HepG2 (cell line): Measurements from ENCODE around the gene PSD. TPM values are rescaled to one million over a fixed set of nuclear protein-coding genes. Genes with fewer than 3 reads are reported as not detected.

ENCODE experiments used
- CREM ChIP-seq, 2 experiments: sonication (generic) in 1 of 2; formaldehyde crosslinking in 1 of 2; IDR thresholded peaks; 2 replicates each; pipeline versions ENCODE4 v1.4.0 to v1.6.1; 2016 to 2020; ENCODE audit warnings: antibody characterized with exemption in 1 of 2, mild to moderate bottlenecking in 1 of 2, missing genetic modification reagents in 1 of 2
- DMAP1 ChIP-seq: IDR thresholded peaks from 2 replicates; pipeline ENCODE4 v1.6.1; 2016
- DPF2 ChIP-seq: sonication (generic); formaldehyde crosslinking; IDR thresholded peaks from 2 replicates; pipeline ENCODE4 v1.4.0; 2020; ENCODE audit warnings: mild to moderate bottlenecking, low read depth, missing genetic modification reagents, borderline replicate concordance
- FOSL2 ChIP-seq: sonication (generic); formaldehyde crosslinking; IDR thresholded peaks from 2 replicates; pipeline ENCODE4 v1.4.0; 2020; ENCODE audit warnings: missing genetic modification reagents
- FOXP1 ChIP-seq, 2 experiments: fragments of 450-650 bp in 1 of 2; IDR thresholded peaks; 2 replicates each; pipeline ENCODE4 v1.6.1; 2017 to 2018; ENCODE audit warnings: antibody characterized with exemption in 1 of 2
- IRF2 ChIP-seq: IDR thresholded peaks from 2 replicates; pipeline ENCODE4 v1.6.1; 2018; ENCODE audit warnings: missing genetic modification reagents, missing compliant biosample characterization
- MIXL1 ChIP-seq: IDR thresholded peaks from 2 replicates; pipeline ENCODE4 v1.6.1; 2016
- MYNN ChIP-seq: sonication (generic); formaldehyde crosslinking; IDR thresholded peaks from 2 replicates; pipeline ENCODE4 v1.4.0; 2020; ENCODE audit warnings: mild to moderate bottlenecking, low read depth, missing genetic modification reagents
- MZF1 ChIP-seq: sonication (generic); formaldehyde crosslinking; IDR thresholded peaks from 2 replicates; pipeline ENCODE4 v1.8.1; 2023; ENCODE audit warnings: mild to moderate bottlenecking, missing genetic modification reagents, borderline replicate concordance
- NCOA1 ChIP-seq: sonication (generic); formaldehyde crosslinking; IDR thresholded peaks from 2 replicates; pipeline ENCODE4 v1.9.0; 2021; ENCODE audit warnings: missing genetic modification reagents
- PTBP1 ChIP-seq: fragments of 200-400 bp; formaldehyde crosslinking; IDR thresholded peaks from 2 replicates; pipeline ENCODE4 v1.6.1; 2018; ENCODE audit warnings: low read length, low read depth; ENCODE audit not compliant: poor library complexity, severe bottlenecking
- SALL2 ChIP-seq: sonication (generic); formaldehyde crosslinking; IDR thresholded peaks from 2 replicates; pipeline ENCODE4 v1.8.1; 2023; ENCODE audit warnings: mild to moderate bottlenecking, missing genetic modification reagents, inconsistent platforms
- SUZ12 ChIP-seq: fragments of 150-350 bp; IDR thresholded peaks from 2 replicates; pipeline ENCODE4 v1.6.1; 2014; ENCODE audit warnings: low read depth, low read length
- TCF12 ChIP-seq, 2 experiments: fragments of 450-650 bp in 1 of 2; sonication (generic) in 1 of 2; formaldehyde crosslinking in 1 of 2; IDR thresholded peaks; 2 replicates each; pipeline versions ENCODE4 v1.6.1 to v1.8.0; 2017 to 2022; ENCODE audit warnings: antibody characterized with exemption in 1 of 2, mild to moderate bottlenecking in 1 of 2, missing genetic modification reagents in 1 of 2, moderate library complexity in 1 of 2
- TCF7 ChIP-seq: sonication (generic); IDR thresholded peaks from 2 replicates; pipeline ENCODE4 v1.6.1; 2016; ENCODE audit warnings: antibody characterized with exemption, low read depth
- ZBTB7B ChIP-seq: sonication (generic); formaldehyde crosslinking; IDR thresholded peaks from 2 replicates; pipeline ENCODE4 v1.4.0; 2020; ENCODE audit warnings: missing genetic modification reagents
- ZFYVE20 ChIP-seq: sonication (generic); formaldehyde crosslinking; IDR thresholded peaks from 2 replicates; pipeline ENCODE4 v1.8.0; 2023; ENCODE audit warnings: low read depth, mild to moderate bottlenecking, moderate library complexity, missing genetic modification reagents, borderline replicate concordance
- ZNF12 ChIP-seq: sonication (generic); formaldehyde crosslinking; IDR thresholded peaks from 2 replicates; pipeline ENCODE4 v1.5.0; 2020; ENCODE audit warnings: missing genetic modification reagents
- ZNF180 ChIP-seq: sonication (generic); formaldehyde crosslinking; IDR thresholded peaks from 2 replicates; pipeline ENCODE4 v1.4.0; 2020; ENCODE audit warnings: low read depth, missing genetic modification reagents, borderline replicate concordance
- ZNF329 ChIP-seq: sonication (generic); formaldehyde crosslinking; IDR thresholded peaks from 2 replicates; pipeline ENCODE4 v1.9.0; 2021; ENCODE audit warnings: low read depth, mild to moderate bottlenecking, missing genetic modification reagents
- ZNF333 ChIP-seq: sonication (generic); formaldehyde crosslinking; IDR thresholded peaks from 2 replicates; pipeline ENCODE4 v1.4.0; 2020; ENCODE audit warnings: mild to moderate bottlenecking, missing genetic modification reagents, borderline replicate concordance
- ZNF547 ChIP-seq: sonication (generic); formaldehyde crosslinking; IDR thresholded peaks from 2 replicates; pipeline ENCODE4 v1.5.1; 2020; ENCODE audit warnings: mild to moderate bottlenecking, missing genetic modification reagents
- ZNF607 ChIP-seq: sonication (generic); formaldehyde crosslinking; IDR thresholded peaks from 2 replicates; pipeline ENCODE4 v1.5.1; 2020; ENCODE audit warnings: missing genetic modification reagents, mild to moderate bottlenecking, borderline replicate concordance
- ZNF788 ChIP-seq: sonication (generic); formaldehyde crosslinking; IDR thresholded peaks from 2 replicates; pipeline ENCODE4 v1.5.0; 2020; ENCODE audit warnings: mild to moderate bottlenecking, missing genetic modification reagents, borderline replicate concordance
- ZNF839 ChIP-seq: sonication (generic); formaldehyde crosslinking; IDR thresholded peaks from 2 replicates; pipeline ENCODE4 v1.4.0; 2020; ENCODE audit warnings: missing genetic modification reagents, mild to moderate bottlenecking, borderline replicate concordance
- ZNF850 ChIP-seq: sonication (generic); formaldehyde crosslinking; conservative IDR thresholded peaks from 2 replicates; pipeline ENCODE4 v1.9.0; 2021; ENCODE audit warnings: mild to moderate bottlenecking, missing genetic modification reagents
- polyA plus RNA-seq, 8 experiments: library from polyadenylated mRNA; depleted of rRNA in 3 of 8; stranded (reverse) in 7 of 8; unstranded in 1 of 8; fragments of >200 nt; fragmentation: Illumina TruSeq in 4 of 8; extraction: Trizol in 4 of 8; gene quantifications; 2 replicates each; pipeline versions ENCODE4 v1.2.1 to v1.2.3, GENCODE V29; 2011 to 2016; ENCODE audit warnings: low read depth in 4 of 8, missing spikeins in 1 of 8, mixed read lengths in 1 of 8; ENCODE audit not compliant: insufficient read depth in 1 of 8
- total RNA-seq, 5 experiments: library from RNA; depleted of rRNA; stranded (reverse); fragments of >200 nt; fragmentation: Illumina TruSeq; extraction: Trizol; gene quantifications; 2 replicates each; pipeline ENCODE4 v1.2.3, GENCODE V29; 2016; ENCODE audit warnings: low read depth in 1 of 5
- TF ChIP-seq, protein P1 (sequence below): sonication (generic); formaldehyde crosslinking; IDR thresholded peaks from 2 replicates; pipeline ENCODE4 v1.8.1; 2023; ENCODE audit warnings: missing genetic modification reagents, inconsistent platforms, borderline replicate concordance
- TF ChIP-seq, protein P2 (sequence below): sonication (generic); formaldehyde crosslinking; IDR thresholded peaks from 2 replicates; pipeline ENCODE4 v1.5.0; 2020; ENCODE audit warnings: mild to moderate bottlenecking, missing genetic modification reagents

Gene PSD
- total and polyA plus RNA-seq, 2 of the 13 experiments (the other 11 are each of a cell fraction or from before 2014, with no cell fraction given): 0.35 to 0.58 TPM

DNA sequence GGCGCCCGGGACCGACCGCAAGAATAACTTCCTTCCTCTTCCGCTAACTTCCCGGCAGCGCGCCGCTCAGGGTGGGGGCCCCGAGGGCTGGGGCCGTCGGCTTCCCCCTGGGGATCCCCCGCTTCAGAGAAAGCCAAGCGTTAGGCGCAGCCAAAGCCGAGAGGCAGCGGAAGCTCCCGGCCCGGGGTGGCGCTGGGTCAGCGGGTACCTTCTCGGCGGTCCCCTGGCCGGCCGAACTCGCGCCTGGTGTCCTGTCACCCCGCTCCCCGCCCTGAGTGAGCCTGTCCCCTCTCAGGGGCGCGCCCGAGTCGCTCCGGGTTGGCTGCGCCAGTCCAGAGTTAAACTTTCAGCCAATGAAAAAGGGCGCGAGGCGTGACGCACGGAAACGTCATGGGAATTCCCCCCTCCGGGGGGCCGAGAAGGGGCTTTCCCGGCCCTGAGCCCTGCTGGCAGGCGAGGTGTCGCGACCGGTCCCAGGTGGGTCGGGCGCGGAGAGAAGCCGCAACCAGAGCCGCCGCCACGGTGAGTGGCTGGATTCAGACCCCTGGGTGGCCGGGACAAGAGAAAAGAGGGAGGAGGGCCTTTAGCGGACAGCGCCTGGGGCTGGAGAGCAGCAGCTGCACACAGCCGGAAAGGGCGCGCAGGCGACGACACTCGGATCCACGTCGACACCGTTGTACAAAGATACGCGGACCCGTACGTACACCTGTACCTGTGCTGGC, 24.3 kb downstream of the PSD start (continued):
- TF ChIP-seq SALL2 (CRISPR knock-in tag) (peak; percentile 27; the same call in 1 of the 2 replicates), DMAP1 (CRISPR knock-in tag) (peak; percentile 83), IRF2 (CRISPR knock-in tag) (peak; percentile 37), FOXP1 (IDR thresholded peaks at IDR 0.05) (no peak), FOXP1 (CRISPR knock-in tag; IDR thresholded peaks at IDR 0.05) (no peak), SUZ12 (no peak), MYNN (CRISPR knock-in tag) (no peak), ZBTB7B (CRISPR knock-in tag) (peak; percentile 38), ZNF180 (CRISPR knock-in tag) (no peak), NCOA1 (no peak), ZNF839 (no peak), TCF7 (no peak), ZNF12 (CRISPR knock-in tag) (no peak), ZNF333 (CRISPR knock-in tag) (no peak), ZNF547 (CRISPR knock-in tag) (no peak; the same call in 1 of the 2 replicates), ZNF607 (CRISPR knock-in tag) (0 out of 2 replicates have a peak, but pooled peaks have one; percentile 75), ZNF329 (CRISPR knock-in tag) (no peak), TCF12 (IDR thresholded peaks at IDR 0.05) (no peak), TCF12 (CRISPR knock-in tag; IDR thresholded peaks at IDR 0.05) (no peak; the same call in 1 of the 2 replicates), PTBP1 (no peak), MZF1 (no peak), ZFYVE20 (CRISPR knock-in tag) (0 out of 2 replicates have a peak, but pooled peaks have one; percentile 46), MIXL1 (CRISPR knock-in tag) (no peak; the same call in 1 of the 2 replicates), CREM (IDR thresholded peaks at IDR 0.05) (peak; percentile 97), CREM (CRISPR knock-in tag; IDR thresholded peaks at IDR 0.05) (peak; percentile 73; the same call in 1 of the 2 replicates), ZNF850 (CRISPR knock-in tag) (no peak), FOSL2 (CRISPR knock-in tag) (0 out of 2 replicates have a peak, but pooled peaks have one; percentile 6), DPF2 (no peak), ZNF788 (CRISPR knock-in tag) (peak; percentile 11; the same call in 1 of the 2 replicates)
- TF ChIP-seq, protein P1, sequence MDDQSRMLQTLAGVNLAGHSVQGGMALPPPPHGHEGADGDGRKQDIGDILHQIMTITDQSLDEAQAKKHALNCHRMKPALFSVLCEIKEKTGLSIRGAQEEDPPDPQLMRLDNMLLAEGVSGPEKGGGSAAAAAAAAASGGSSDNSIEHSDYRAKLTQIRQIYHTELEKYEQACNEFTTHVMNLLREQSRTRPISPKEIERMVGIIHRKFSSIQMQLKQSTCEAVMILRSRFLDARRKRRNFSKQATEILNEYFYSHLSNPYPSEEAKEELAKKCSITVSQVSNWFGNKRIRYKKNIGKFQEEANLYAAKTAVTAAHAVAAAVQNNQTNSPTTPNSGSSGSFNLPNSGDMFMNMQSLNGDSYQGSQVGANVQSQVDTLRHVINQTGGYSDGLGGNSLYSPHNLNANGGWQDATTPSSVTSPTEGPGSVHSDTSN (CRISPR knock-in tag): no peak
- TF ChIP-seq, protein P2, sequence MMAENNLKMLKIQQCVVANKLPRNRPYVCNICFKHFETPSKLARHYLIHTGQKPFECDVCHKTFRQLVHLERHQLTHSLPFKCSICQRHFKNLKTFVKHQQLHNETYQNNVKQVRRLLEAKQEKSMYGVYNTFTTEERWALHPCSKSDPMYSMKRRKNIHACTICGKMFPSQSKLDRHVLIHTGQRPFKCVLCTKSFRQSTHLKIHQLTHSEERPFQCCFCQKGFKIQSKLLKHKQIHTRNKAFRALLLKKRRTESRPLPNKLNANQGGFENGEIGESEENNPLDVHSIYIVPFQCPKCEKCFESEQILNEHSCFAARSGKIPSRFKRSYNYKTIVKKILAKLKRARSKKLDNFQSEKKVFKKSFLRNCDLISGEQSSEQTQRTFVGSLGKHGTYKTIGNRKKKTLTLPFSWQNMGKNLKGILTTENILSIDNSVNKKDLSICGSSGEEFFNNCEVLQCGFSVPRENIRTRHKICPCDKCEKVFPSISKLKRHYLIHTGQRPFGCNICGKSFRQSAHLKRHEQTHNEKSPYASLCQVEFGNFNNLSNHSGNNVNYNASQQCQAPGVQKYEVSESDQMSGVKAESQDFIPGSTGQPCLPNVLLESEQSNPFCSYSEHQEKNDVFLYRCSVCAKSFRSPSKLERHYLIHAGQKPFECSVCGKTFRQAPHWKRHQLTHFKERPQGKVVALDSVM: peak; percentile 49; the same call in 1 of the 2 replicates
